Kidney (tissue), 14 donors: Measurements from ENCODE around the gene RNU6-9. TPM values are rescaled to one million over a fixed set of nuclear protein-coding genes. Genes with fewer than 3 reads are reported as not detected.

Source experiments
- DNase-seq, 5 donors: peaks; one replicate each; pipeline ENCODE4 v3.0.0-alpha.2; 2013 to 2020
- FAIRE-seq: peaks from 2 replicates; lab custom pipeline; 2012; peaks lifted over from hg19 to GRCh38; lab: Jason Lieb, UNC
- H3K27ac ChIP-seq, 2 donors: one replicate each; pipeline ENCODE4 v1.7.0; 2013; ENCODE audit warnings: low read depth in 2 of 2, low read length in 2 of 2, inconsistent platforms in 1 of 2
- H3K27me3 ChIP-seq: one replicate; pipeline ENCODE4 v1.7.1; 2013; ENCODE audit warnings: low read length, inconsistent platforms; ENCODE audit not compliant: control insufficient read depth, insufficient read depth
- H3K36me3 ChIP-seq, 3 donors: one replicate each; pipeline versions ENCODE4 v1.7.0 to v1.7.1; 2013; ENCODE audit warnings: low read length in 3 of 3, control low read depth in 1 of 3, inconsistent platforms in 1 of 3; ENCODE audit not compliant: insufficient read depth in 3 of 3, control insufficient read depth in 2 of 3
- H3K4me1 ChIP-seq, 3 donors: one replicate each; pipeline versions ENCODE4 v1.7.0 to v1.7.1; 2013; ENCODE audit warnings: low read length in 3 of 3, inconsistent platforms in 1 of 3, low read depth in 1 of 3; ENCODE audit not compliant: control insufficient read depth in 2 of 3, insufficient read depth in 2 of 3
- H3K4me3 ChIP-seq, 3 donors: one replicate each; pipeline versions ENCODE4 v1.7.0 to v1.8.1; 2013; ENCODE audit warnings: low read length in 3 of 3, control low read depth in 1 of 3, inconsistent platforms in 1 of 3
- H3K9ac ChIP-seq, 3 donors: one replicate each; pipeline versions ENCODE4 v1.7.0 to v1.7.1; 2013; ENCODE audit warnings: low read length in 3 of 3, control low read depth in 1 of 3, inconsistent platforms in 1 of 3
- H3K9me3 ChIP-seq, 3 donors: one replicate each; pipeline versions ENCODE4 v1.7.0 to v1.7.1; 2013; ENCODE audit warnings: low read length in 3 of 3, control low read depth in 1 of 3, inconsistent platforms in 1 of 3; ENCODE audit not compliant: control insufficient read depth in 2 of 3, insufficient read depth in 1 of 3
- CTCF ChIP-seq: IDR thresholded peaks from 3 replicates; pipeline ENCODE4 v1.5.1; 2012; ENCODE audit warnings: mild to moderate bottlenecking, moderate library complexity, borderline replicate concordance; ENCODE audit not compliant: insufficient read depth; ENCODE audit errors: extremely low read depth
- intact Hi-C: fragments of 100-400 bp; cut with DNase I; formaldehyde crosslinking; loops from one replicate; pipeline ENCODE4 v1.11.1; 2022
- polyA plus RNA-seq: library from polyadenylated mRNA; stranded (reverse); fragments of 350-450 nt; fragmentation: Illumina TruSeq; extraction: RNeasy Lipid Tissue Mini Kit (QIAGEN cat#74804); gene quantifications from one replicate; pipeline ENCODE4 v1.2.3, GENCODE V29; 2014; ENCODE audit warnings: low read depth, low replicate concordance; ENCODE audit not compliant: insufficient read depth
- total RNA-seq: library from RNA; stranded (reverse); fragmentation: NEBNext Ultra II Directional; extraction: Animal tissue kit (Norgen Biotek cat#: 25700); gene quantifications from one replicate; pipeline ENCODE4 v1.2.1, GENCODE V29; 2021
- donor health status: control.
- donor health status: control.
- donor health status: control.
- donor health status: control.
- donor health status: control.
- donor health status: DM: yes; HTN: yes; CAD: no.
- donor health status: Normal renal cell carcinoma (clear cell type).

RNU6-9 gene
- total and polyA plus RNA-seq, 2 donors from 2014 or later, result not detected

GRCh38 chr19:899336-900042, 6.2 kb downstream of the RNU6-9 start:
- DNase-seq, result peak in 1 of 5 donors; percentile 59
- Histone ChIP-seq H3K9me3 (no peaks in the 10 kb centered on the region), H3K9ac (no peak overlapping the region), H3K36me3 (no peaks in the 10 kb centered on the region), H3K27me3 (no peaks in the 10 kb centered on the region), H3K4me1 (no peaks in the 10 kb centered on the region), H3K4me3 (no peak overlapping the region), H3K27ac (no peak overlapping the region)
- no peak for FAIRE-seq
- TF ChIP-seq CTCF, result no peak
- intact Hi-C loops, result no loop called here

GRCh38 chr19:900043-900301, 6.7 kb downstream of the RNU6-9 start:
- Histone ChIP-seq H3K9ac (no peak overlapping the region), H3K4me3 (no peak overlapping the region), H3K9me3 (no peaks in the 10 kb centered on the region), H3K27ac (no peak overlapping the region), H3K4me1 (no peaks in the 10 kb centered on the region), H3K27me3 (no peaks in the 10 kb centered on the region), H3K36me3 (no peaks in the 10 kb centered on the region)
- DNase-seq (no peak), FAIRE-seq (no peak)
- no peak for TF ChIP-seq CTCF
- intact Hi-C loops, result no loop called here

- H3K27me3 ChIP-seq, result no peaks in the 10 kb centered on the region
- no peak overlapping the region for H3K4me3 ChIP-seq
- no peak overlapping the region for H3K9ac ChIP-seq
- no peak for FAIRE-seq
- DNase-seq, result peak in 2 of 5 donors; percentile 13 to 74
- H3K9me3 ChIP-seq, result no peaks in the 10 kb centered on the region
- H3K27ac ChIP-seq, result no peak overlapping the region
- TF ChIP-seq CTCF, result no peak
- no peaks in the 10 kb centered on the region for H3K36me3 ChIP-seq
- intact Hi-C loops, result no loop called here
- H3K4me1 ChIP-seq, result no peaks in the 10 kb centered on the region
Observed at GRCh38 chr19:900302-901111, 7.2 kb downstream of the RNU6-9 start.
